Gastrocnemius medialis (tissue), 4 donors: ENCODE measurements around the gene TIAL1.

ENCODE experiments used
- CTCF ChIP-seq, 5 experiments: fragments of 450-650 bp in 3 of 5; fragments of 200-600 bp in 2 of 5; sonication (generic) in 2 of 5; IDR thresholded peaks in 4 of 5; conservative IDR thresholded peaks in 1 of 5; 1 replicate in 4 of 5; 2 replicates in 1 of 5; pipeline ENCODE4 v1.5.1; 2016 to 2019; ENCODE audit warnings: antibody characterized with exemption in 5 of 5, mild to moderate bottlenecking in 3 of 5, moderate library complexity in 3 of 5
- POLR2A ChIP-seq, 2 donors: fragments of 450-650 bp; IDR thresholded peaks; one replicate each; pipeline ENCODE4 v1.6.1; 2017; ENCODE audit warnings: antibody characterized with exemption in 2 of 2, mild to moderate bottlenecking in 2 of 2, moderate library complexity in 2 of 2

GRCh38 chr10:119616882-119617570 is 20.3 kb upstream of the TIAL1 start:
- TF ChIP-seq POLR2A (IDR thresholded peaks at IDR 0.05), result no peak
- peak in 1 of 5 experiments; percentile 26 for TF ChIP-seq CTCF (IDR thresholded peaks at IDR 0.05 in 4 of 5, conservative IDR thresholded peaks at IDR 0.05 in 1 of 5)
